K562 (cell line): ENCODE data around the gene NEURL4. TPM values are rescaled to one million over a fixed set of nuclear protein-coding genes. Genes with fewer than 3 reads are reported as not detected.

ENCODE experiments used
- ATAC-seq: fragments of 200-7000 bp; cut with Tn5 transposase; 3 replicates; pipeline ENCODE4 v1.9.1; 2020; ENCODE audit warnings: moderate library complexity
- BruUV-seq: library from RNA; stranded (reverse); fragments of 400-500 nt; replicated peaks from 2 replicates; lab custom pipeline; 2021; lab: Mats Ljungman, UMichigan
- CTCF ChIA-PET: fragments of 300-600 bp; formaldehyde crosslinking; extraction: SDS; loops from one replicate; lab custom pipeline; 2021; ENCODE audit warnings: low intra/inter-chr PET ratio; lab: Yijun Ruan, JAX
- POLR2A ChIA-PET: fragments of 300-600, 350-650 bp; sonication (Branson Sonifier 250); formaldehyde crosslinking; extraction: SDS; loops from one replicate; lab custom pipeline; 2021; ENCODE audit warnings: antibody characterized with exemption, inconsistent platforms; lab: Yijun Ruan, JAX
- DNase-seq, 4 experiments: peaks; one replicate each; pipeline versions ENCODE4 v3.0.0 to v3.0.0-alpha.2; 2011 to 2018; ENCODE audit warnings: low spot score in 3 of 4, mixed read lengths in 3 of 4; ENCODE audit errors: extremely low read depth in 1 of 4
- FAIRE-seq: peaks from 2 replicates; lab custom pipeline; 2011; peaks lifted over from hg19 to GRCh38; lab: Jason Lieb, UNC
- H2AFZ ChIP-seq: 2 replicates; pipeline ENCODE4 v1.6.0; 2011; ENCODE audit warnings: low read depth, low read length, control low read depth, inconsistent platforms
- H3K27ac ChIP-seq: fragments of 200-600 bp; 3 replicates; pipeline ENCODE4 v1.8.0; 2011; ENCODE audit warnings: low read depth, mild to moderate bottlenecking, control low read depth, inconsistent platforms, low read length, moderate library complexity, mixed read lengths; ENCODE audit errors: extremely low read depth
- H3K27me3 ChIP-seq, 2 experiments: fragments of 300-600 bp in 1 of 2; 2 replicates in 1 of 2; 3 replicates in 1 of 2; pipeline versions ENCODE4 v1.6.0 to v1.8.0; 2011; ENCODE audit warnings: inconsistent platforms in 2 of 2, low read length in 2 of 2, mild to moderate bottlenecking in 1 of 2, mixed read lengths in 1 of 2, moderate library complexity in 1 of 2; ENCODE audit not compliant: control insufficient read depth in 2 of 2, insufficient read depth in 2 of 2
- H3K36me3 ChIP-seq: fragments of 300-600 bp; 3 replicates; pipeline ENCODE4 v1.8.0; 2011; ENCODE audit warnings: mild to moderate bottlenecking, low read length, inconsistent platforms; ENCODE audit not compliant: control insufficient read depth, insufficient read depth
- H3K4me1 ChIP-seq, 2 experiments: fragments of 200-600 bp in 1 of 2; replicated peaks in 1 of 2; 2 replicates in 1 of 2; 3 replicates in 1 of 2; pipeline versions ENCODE4 v1.5.1 to v1.8.0; 2011; ENCODE audit warnings: inconsistent platforms in 2 of 2, low read length in 2 of 2, mild to moderate bottlenecking in 1 of 2, mixed read lengths in 1 of 2, moderate library complexity in 1 of 2; ENCODE audit not compliant: control insufficient read depth in 2 of 2, insufficient read depth in 2 of 2
- H3K4me2 ChIP-seq: 2 replicates; pipeline ENCODE4 v1.6.1; 2011; ENCODE audit warnings: low read length, control low read depth, inconsistent platforms, mixed read lengths; ENCODE audit not compliant: insufficient read depth
- H3K4me3 ChIP-seq: fragments of 200-600 bp; sonication (generic), shearing (Covaris generic); 2 replicates; pipeline ENCODE4 v1.5.1; 2016; ENCODE audit warnings: control low read depth, inconsistent platforms
- H3K79me2 ChIP-seq: fragments of 200-600 bp; 3 replicates; pipeline ENCODE4 v1.8.0; 2011; ENCODE audit warnings: low read length, inconsistent platforms; ENCODE audit not compliant: control insufficient read depth, insufficient read depth
- H3K9ac ChIP-seq, 2 experiments: 2 replicates each; pipeline versions ENCODE4 v1.6.0 to v1.6.1; 2011; ENCODE audit warnings: low read depth in 2 of 2, low read length in 2 of 2, control low read depth in 1 of 2, inconsistent platforms in 1 of 2, mild to moderate bottlenecking in 1 of 2, mixed read lengths in 1 of 2; ENCODE audit not compliant: insufficient read depth in 1 of 2
- H3K9me1 ChIP-seq: one replicate; pipeline ENCODE4 v1.6.0; 2011; ENCODE audit warnings: inconsistent platforms, mild to moderate bottlenecking, low read length, moderate library complexity; ENCODE audit not compliant: control insufficient read depth, insufficient read depth
- H3K9me3 ChIP-seq: replicated peaks from 2 replicates; pipeline ENCODE4 v1.5.1; 2011; ENCODE audit warnings: low read depth, low read length, inconsistent platforms; ENCODE audit not compliant: control insufficient read depth, insufficient read depth
- H4K20me1 ChIP-seq: replicated peaks from 2 replicates; pipeline ENCODE4 v1.6.1; 2011; ENCODE audit warnings: low read length, inconsistent platforms, mixed read lengths; ENCODE audit not compliant: control insufficient read depth, insufficient read depth
- MED1 ChIP-seq: sonication (generic); formaldehyde crosslinking; IDR thresholded peaks from 2 replicates; pipeline ENCODE4 v1.8.1; 2023; ENCODE audit warnings: missing genetic modification reagents, borderline replicate concordance
- NR2C2 ChIP-seq, 2 experiments: fragments of 200-800 bp in 1 of 2; sonication (Bioruptor generic) in 1 of 2; sonication (generic) in 1 of 2; formaldehyde crosslinking in 1 of 2; IDR thresholded peaks; 2 replicates each; pipeline versions ENCODE4 v1.6.1 to v1.8.0; 2016 to 2022; ENCODE audit warnings: mild to moderate bottlenecking in 1 of 2, missing compliant biosample characterization in 1 of 2, missing genetic modification characterization in 1 of 2, missing genetic modification reagents in 1 of 2
- NR3C1 ChIP-seq: sonication (generic); formaldehyde crosslinking; IDR thresholded peaks from 2 replicates; pipeline ENCODE4 v1.8.1; 2022; ENCODE audit warnings: missing genetic modification reagents
- POLR2G ChIP-seq: fragments of 200-400 bp; formaldehyde crosslinking; IDR thresholded peaks from 2 replicates; pipeline ENCODE4 v1.6.1; 2017; ENCODE audit warnings: low read depth, mild to moderate bottlenecking, antibody characterized with exemption, low read length, moderate library complexity
- RBM25 ChIP-seq: fragments of 200-400 bp; formaldehyde crosslinking; IDR thresholded peaks from 2 replicates; pipeline ENCODE4 v1.6.1; 2018; ENCODE audit warnings: low read length, low read depth, moderate library complexity; ENCODE audit not compliant: severe bottlenecking
- SIRT6 ChIP-seq: IDR thresholded peaks from one replicate; pipeline ENCODE4 v1.6.1; 2012; ENCODE audit warnings: low read depth, mild to moderate bottlenecking, control low read depth, inconsistent platforms, low read length, moderate library complexity
- YY1 ChIP-seq, 3 experiments: IDR thresholded peaks; 2 replicates each; pipeline ENCODE4 v1.6.1; 2011; ENCODE audit warnings: low read length in 2 of 3, mild to moderate bottlenecking in 2 of 3, moderate library complexity in 2 of 3, borderline replicate concordance in 1 of 3, control low read depth in 1 of 3, low read depth in 1 of 3; ENCODE audit not compliant: insufficient read depth in 3 of 3, insufficient replicate concordance in 2 of 3, control insufficient read depth in 1 of 3, insufficient read length in 1 of 3; ENCODE audit errors: extremely low read depth in 1 of 3
- ZNF507 ChIP-seq: conservative IDR thresholded peaks from 2 replicates; pipeline ENCODE4 v1.6.1; 2017; ENCODE audit warnings: missing genetic modification characterization, missing compliant biosample characterization
- WGBS: fragments of 100-300 bp; shearing (Covaris generic); methylation state at CpG from one replicate; pipeline ENCODE4 v1.1.6; 2016; ENCODE audit warnings: low coverage, mixed read lengths; ENCODE audit not compliant: insufficient coverage; ENCODE audit errors: missing lambda C conversion rate; 5-methylcytosine and 5-hydroxymethylcytosine counted together
- in situ Hi-C: fragments of 300-500 bp; cut with MboI; formaldehyde crosslinking; loops from 4 replicates; pipeline ENCODE4 v1.15.0; 2018; ENCODE audit warnings: inconsistent platforms, mixed read lengths
- intact Hi-C: fragments of 100-400 bp; cut with micrococcal nuclease; formaldehyde crosslinking; loops from 2 replicates; pipeline ENCODE4 v1.14.2; 2022
- polyA plus RNA-seq, 8 experiments: library from polyadenylated mRNA; depleted of rRNA in 4 of 8; stranded (reverse) in 5 of 8; unstranded in 3 of 8; fragments of >200 nt; fragmentation: Nextera tagmentation in 2 of 8; fragmentation: Illumina TruSeq in 1 of 8; extraction: Ambion mirVana in 2 of 8; extraction: Trizol in 1 of 8; gene quantifications; 2 replicates each; pipeline versions ENCODE4 v1.2.1 to v1.2.3, GENCODE V29; 2011 to 2014; ENCODE audit warnings: inconsistent platforms in 1 of 8, missing spikeins in 1 of 8
- total RNA-seq, 7 experiments: library from RNA; depleted of rRNA in 6 of 7; stranded (reverse); fragments of >200 nt in 6 of 7; fragmentation: Illumina TruSeq in 2 of 7; extraction: Trizol in 2 of 7; gene quantifications; 2 replicates each; pipeline versions ENCODE4 v1.2.1 to v1.2.3, GENCODE V29; 2011 to 2021; ENCODE audit warnings: low replicate concordance in 1 of 7

The NEURL4 gene
- total and polyA plus RNA-seq, 9 of the 15 experiments (the other 6 are each of a cell fraction or from before 2014, with no cell fraction given) = 0.08 to 37.4 (median 11.5) TPM

GRCh38 chr17:7343250-7343649 is 14.1 kb upstream of the NEURL4 start:
- Histone ChIP-seq H3K4me1 (peaks cover 0 to 26% of the 10 kb centered on the region in 2 experiments; a peak in 2 of 5 replicates), H3K79me2 (no peaks in the 10 kb centered on the region), H3K9me1 (no peaks in the 10 kb centered on the region)
- CTCF ChIA-PET = interaction anchor here (3.8 kb wide), 1 partner anchor 63 kb away, joined by 32 read pairs; the partner anchor contains the start of gene SLC2A4
- TF ChIP-seq SIRT6 = no peak
- TF ChIP-seq MED1 = no peak
- 0 out of 2 replicates have a peak, but pooled peaks have one; percentile 11 for TF ChIP-seq POLR2G
- TF ChIP-seq, all 486 proteins: peak for 1
- Histone ChIP-seq H3K4me2 (no peak overlapping the region), H3K4me3 (no peak overlapping the region), H2AFZ (no peak overlapping the region), H3K9ac (no peak overlapping the region), H4K20me1 (no peaks in the 10 kb centered on the region), H3K27me3 (no peaks in the 10 kb centered on the region), H3K36me3 (no peaks in the 10 kb centered on the region), H3K9me3 (no peaks in the 10 kb centered on the region), H3K27ac (no peak overlapping the region)
- POLR2A ChIA-PET = interaction anchor here (0.7 to 1.2 kb wide), 4 partner anchors 8 to 344 kb away, joined by 3 to 4 read pairs (median 3); partner anchors contain the start of genes PLSCR3 and TP53
- in situ Hi-C loops = loop anchor here (5.0 kb wide), 1 partner anchor 61 kb away; the partner anchor contains the start of gene SLC2A4
- BruUV-seq = no TSS peak
- DNase-seq (no peak), FAIRE-seq (no peak), ATAC-seq (no peak)
- intact Hi-C loops = no loop called here
- 69% methylated on average over 10 of the region's 15 CpGs for WGBS

GRCh38 chr17:7341842-7342241 is 12.7 kb upstream of the NEURL4 start:
- Histone ChIP-seq H3K4me3 (no peak overlapping the region), H4K20me1 (no peaks in the 10 kb centered on the region), H3K79me2 (no peaks in the 10 kb centered on the region), H3K27ac (no peak overlapping the region), H3K4me2 (no peak overlapping the region), H3K36me3 (no peaks in the 10 kb centered on the region), H3K27me3 (no peaks in the 10 kb centered on the region), H3K9me3 (no peaks in the 10 kb centered on the region), H3K9me1 (no peaks in the 10 kb centered on the region), H3K9ac (0 out of 4 replicates have a peak overlapping the region, but pooled peaks of 1 of the 2 experiments have one; percentile 4), H3K4me1 (peaks cover 0 to 16% of the 10 kb centered on the region in 2 experiments; a peak in 2 of 5 replicates), H2AFZ (no peak overlapping the region)
- ChIA-PET POLR2A (interaction anchor here (1.2 kb wide), 1 partner anchor 12 kb away, joined by 3 read pairs; no protein-coding TSS in a partner anchor), CTCF (no interaction called here)
- in situ Hi-C loops (loop anchor here (5.0 kb wide), 1 partner anchor 60 kb away; the partner anchor contains the start of gene SLC2A4), intact Hi-C loops (no loop called here)
- DNase-seq (no peak), ATAC-seq (no peak), FAIRE-seq (no peak)
- TF ChIP-seq NR2C2 (CRISPR knock-in tag; IDR thresholded peaks at IDR 0.05) = no peak
- no peak for TF ChIP-seq NR2C2 (tag; IDR thresholded peaks at IDR 0.05)
- no peak for TF ChIP-seq NR3C1 (CRISPR knock-in tag)
- TF ChIP-seq YY1 (IDR thresholded peaks at IDR 0.05; ENCODE audit: borderline replicate concordance in 1 of 3, control insufficient read depth in 1 of 3, extremely low read depth in 1 of 3, insufficient read depth in 3 of 3, insufficient read length in 1 of 3, insufficient replicate concordance in 2 of 3, low read depth in 1 of 3, low read length in 2 of 3) = no peak
- TF ChIP-seq ZNF507 (tag) = no peak
- TF ChIP-seq RBM25 = no peak
- no TSS peak for BruUV-seq
- 59% methylated on average over 8 of the region's 13 CpGs for WGBS
